Keratinocyte (primary cell): ENCODE data around the gene RASGEF1C. TPM values are rescaled to one million over a fixed set of nuclear protein-coding genes. Genes with fewer than 3 reads are reported as not detected.

Experiments
- DNase-seq: peaks from one replicate; pipeline ENCODE4 v3.0.0-alpha.2; 2011; ENCODE audit warnings: low read depth, missing footprints, low spot score
- FAIRE-seq: peaks from 2 replicates; lab custom pipeline; 2011; peaks lifted over from hg19 to GRCh38; lab: Jason Lieb, UNC
- H2AFZ ChIP-seq: 2 replicates; pipeline ENCODE4 v1.6.0; 2012; ENCODE audit warnings: low read length, control low read depth, inconsistent platforms; ENCODE audit not compliant: control insufficient read depth
- H3K27ac ChIP-seq: 2 replicates; pipeline ENCODE4 v1.5.1; 2011; ENCODE audit warnings: low read length; ENCODE audit not compliant: control insufficient read depth, insufficient read depth
- H3K27me3 ChIP-seq: 3 replicates; pipeline ENCODE4 v1.6.0; 2011; ENCODE audit warnings: low read length; ENCODE audit not compliant: control insufficient read depth, insufficient read depth; ENCODE audit errors: extremely low read depth
- H3K36me3 ChIP-seq, 2 experiments: 2 replicates in 1 of 2; 3 replicates in 1 of 2; pipeline ENCODE4 v1.5.1; 2011; ENCODE audit warnings: low read length in 2 of 2, mild to moderate bottlenecking in 1 of 2; ENCODE audit not compliant: control insufficient read depth in 2 of 2, insufficient read depth in 2 of 2; ENCODE audit errors: extremely low read depth in 1 of 2
- H3K4me1 ChIP-seq: 3 replicates; pipeline ENCODE4 v1.5.1; 2011; ENCODE audit warnings: low read length; ENCODE audit not compliant: control insufficient read depth, insufficient read depth; ENCODE audit errors: extremely low read depth
- H3K4me2 ChIP-seq: 3 replicates; pipeline ENCODE4 v1.6.0; 2011; ENCODE audit warnings: low read depth, low read length; ENCODE audit not compliant: control insufficient read depth, insufficient read depth; ENCODE audit errors: extremely low read depth
- H3K4me3 ChIP-seq, 3 experiments: fragments of 200-600 bp in 1 of 3; sonication (generic) in 1 of 3; 2 replicates in 2 of 3; 3 replicates in 1 of 3; pipeline ENCODE4 v1.5.1; 2011 to 2016; ENCODE audit warnings: low read length in 3 of 3, mild to moderate bottlenecking in 3 of 3, control low read depth in 2 of 3, inconsistent platforms in 1 of 3, low read depth in 1 of 3, mixed read lengths in 1 of 3, mixed run types in 1 of 3, moderate library complexity in 1 of 3; ENCODE audit not compliant: control insufficient read depth in 2 of 3, insufficient read depth in 2 of 3; ENCODE audit errors: extremely low read depth in 1 of 3
- H3K79me2 ChIP-seq: 2 replicates; pipeline ENCODE4 v1.6.0; 2012; ENCODE audit warnings: low read length; ENCODE audit not compliant: control insufficient read depth, insufficient read depth
- H3K9ac ChIP-seq: 3 replicates; pipeline ENCODE4 v1.6.0; 2011; ENCODE audit warnings: low read length; ENCODE audit not compliant: control insufficient read depth, insufficient read depth; ENCODE audit errors: extremely low read depth
- H3K9me1 ChIP-seq: 3 replicates; pipeline ENCODE4 v1.6.0; 2011; ENCODE audit warnings: low read length; ENCODE audit not compliant: control insufficient read depth, insufficient read depth; ENCODE audit errors: extremely low read depth
- H3K9me3 ChIP-seq: 2 replicates; pipeline ENCODE4 v1.5.1; 2012; ENCODE audit warnings: low read depth, low read length; ENCODE audit not compliant: control insufficient read depth
- H4K20me1 ChIP-seq: 3 replicates; pipeline ENCODE4 v1.6.0; 2011; ENCODE audit warnings: low read length; ENCODE audit not compliant: control insufficient read depth, insufficient read depth; ENCODE audit errors: extremely low read depth
- EZH2 ChIP-seq: IDR thresholded peaks from one replicate; pipeline ENCODE4 v1.6.1; 2012; ENCODE audit warnings: inconsistent platforms, mild to moderate bottlenecking, low read length, moderate library complexity
- dilution Hi-C: fragments of 300-500 bp; cut with MboI; formaldehyde crosslinking; loops from one replicate; pipeline ENCODE4 v1.7.0; 2020; ENCODE audit warnings: low sequenced_read_pairs; ENCODE audit not compliant: extremely low pct_ligation_motif_present
- polyA plus RNA-seq, 5 experiments: library from polyadenylated mRNA; depleted of rRNA in 3 of 5; stranded (reverse) in 3 of 5; stranded (forward) in 1 of 5; unstranded in 1 of 5; fragments of >200 nt; gene quantifications; 1 replicate in 1 of 5; 2 replicates in 3 of 5; 3 replicates in 1 of 5; pipeline versions ENCODE4 v1.2.1 to v1.2.3, GENCODE V29; 2011 to 2012; ENCODE audit warnings: missing spikeins in 2 of 5, low read depth in 1 of 5, low replicate concordance in 1 of 5
- TF ChIP-seq, protein P1 (sequence below), 3 experiments: IDR thresholded peaks in 1 of 3; conservative IDR thresholded peaks in 1 of 3; optimal IDR thresholded peaks in 1 of 3; 2 replicates in 2 of 3; 3 replicates in 1 of 3; pipeline versions ENCODE3 to v1.5.1; 2011; ENCODE audit warnings: low read length in 3 of 3, mild to moderate bottlenecking in 3 of 3, moderate library complexity in 2 of 3, control low read depth in 1 of 3, inconsistent platforms in 1 of 3; ENCODE audit not compliant: insufficient read depth in 2 of 3; ENCODE audit errors: extremely low read depth in 1 of 3

Gene RASGEF1C
- polyA plus RNA-seq, 1 donor (not counting 4 experiments of a cell fraction or from before 2014, with no cell fraction given): not detected

DNA sequence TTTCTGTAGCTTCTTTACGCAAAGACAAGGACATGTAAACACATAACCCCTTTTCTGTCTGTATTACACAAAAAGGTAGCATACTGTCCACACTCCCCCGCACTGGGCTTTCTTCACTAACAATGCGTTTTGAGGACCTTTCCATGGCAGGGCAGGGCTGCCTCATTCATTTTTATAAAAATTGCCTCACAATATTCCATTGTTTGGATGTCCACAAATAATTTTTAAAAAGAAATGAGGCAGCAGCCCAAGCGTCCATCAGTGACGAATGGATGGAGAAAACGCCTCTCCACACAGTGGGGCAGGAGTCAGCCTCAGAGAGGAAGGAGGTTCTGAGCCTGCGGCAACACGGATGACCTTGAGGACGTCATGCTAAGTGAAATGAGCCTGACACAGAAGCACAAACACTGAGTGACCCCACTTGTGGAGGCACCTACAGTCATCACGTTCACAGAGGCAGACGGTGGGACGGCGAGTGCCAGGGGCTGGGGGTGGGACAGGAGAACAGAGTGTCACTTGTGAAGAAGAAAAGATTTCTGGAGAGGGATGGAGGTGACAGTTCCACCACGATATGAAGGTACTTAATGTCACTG lies 67.8 kb downstream of the RASGEF1C start:
- H3K36me3 ChIP-seq: no peaks in the 10 kb centered on the region

DNA sequence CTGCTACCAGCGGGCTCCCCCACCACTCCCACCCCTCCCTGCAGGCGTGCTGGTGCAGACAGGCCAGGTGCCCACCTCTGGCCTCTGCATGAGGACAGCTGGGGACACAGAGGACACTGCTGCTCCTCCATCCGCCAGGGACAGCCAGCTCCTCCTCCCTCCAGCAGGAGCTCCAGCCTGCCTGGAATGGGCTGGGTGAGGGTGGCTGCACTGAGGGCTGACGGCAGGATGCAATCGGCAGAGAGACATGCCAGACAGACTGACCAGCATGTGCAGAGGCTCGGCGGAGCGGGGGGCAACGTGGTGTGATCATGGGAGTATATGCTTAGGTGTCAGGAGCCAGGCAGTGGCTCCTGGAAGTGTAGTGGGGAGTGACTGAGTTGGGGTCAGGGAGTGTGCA lies 68.4 kb downstream of the RASGEF1C start:
- H3K9me1 ChIP-seq: no peaks in the 10 kb centered on the region
- FAIRE-seq: no peak
- H2AFZ ChIP-seq: no peak overlapping the region
- no peaks in the 10 kb centered on the region for H3K4me1 ChIP-seq
- dilution Hi-C loops: no loop called here
- no peak overlapping the region for H3K27ac ChIP-seq
- H3K9ac ChIP-seq: no peak overlapping the region
- DNase-seq: no peak
- H3K4me3 ChIP-seq: no peak overlapping the region
- no peaks in the 10 kb centered on the region for H3K79me2 ChIP-seq
- no peaks in the 10 kb centered on the region for H3K36me3 ChIP-seq
- H4K20me1 ChIP-seq: no peaks in the 10 kb centered on the region
- no peak overlapping the region for H3K4me2 ChIP-seq
- H3K9me3 ChIP-seq: no peaks in the 10 kb centered on the region
- TF ChIP-seq EZH2: no peak
- TF ChIP-seq, protein P1, sequence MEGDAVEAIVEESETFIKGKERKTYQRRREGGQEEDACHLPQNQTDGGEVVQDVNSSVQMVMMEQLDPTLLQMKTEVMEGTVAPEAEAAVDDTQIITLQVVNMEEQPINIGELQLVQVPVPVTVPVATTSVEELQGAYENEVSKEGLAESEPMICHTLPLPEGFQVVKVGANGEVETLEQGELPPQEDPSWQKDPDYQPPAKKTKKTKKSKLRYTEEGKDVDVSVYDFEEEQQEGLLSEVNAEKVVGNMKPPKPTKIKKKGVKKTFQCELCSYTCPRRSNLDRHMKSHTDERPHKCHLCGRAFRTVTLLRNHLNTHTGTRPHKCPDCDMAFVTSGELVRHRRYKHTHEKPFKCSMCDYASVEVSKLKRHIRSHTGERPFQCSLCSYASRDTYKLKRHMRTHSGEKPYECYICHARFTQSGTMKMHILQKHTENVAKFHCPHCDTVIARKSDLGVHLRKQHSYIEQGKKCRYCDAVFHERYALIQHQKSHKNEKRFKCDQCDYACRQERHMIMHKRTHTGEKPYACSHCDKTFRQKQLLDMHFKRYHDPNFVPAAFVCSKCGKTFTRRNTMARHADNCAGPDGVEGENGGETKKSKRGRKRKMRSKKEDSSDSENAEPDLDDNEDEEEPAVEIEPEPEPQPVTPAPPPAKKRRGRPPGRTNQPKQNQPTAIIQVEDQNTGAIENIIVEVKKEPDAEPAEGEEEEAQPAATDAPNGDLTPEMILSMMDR (optimal IDR thresholded peaks at IDR 0.05 in 1 of 3, IDR thresholded peaks at IDR 0.05 in 1 of 3, conservative IDR thresholded peaks at IDR 0.05 in 1 of 3; ENCODE audit: extremely low read depth in 1 of 3, insufficient read depth in 2 of 3, low read length in 3 of 3): no peak
- no peaks in the 10 kb centered on the region for H3K27me3 ChIP-seq

More for the DNA sequence above, 67.8 kb downstream of the RASGEF1C start:
- no peak overlapping the region for H3K4me2 ChIP-seq
- no peak overlapping the region for H3K27ac ChIP-seq
- DNase-seq: no peak
- FAIRE-seq: no peak
- H3K9me1 ChIP-seq: no peaks in the 10 kb centered on the region
- H3K4me1 ChIP-seq: no peaks in the 10 kb centered on the region
- dilution Hi-C loops: no loop called here
- H3K9me3 ChIP-seq: no peaks in the 10 kb centered on the region
- H2AFZ ChIP-seq: no peak overlapping the region
- no peak overlapping the region for H3K4me3 ChIP-seq
- no peaks in the 10 kb centered on the region for H3K27me3 ChIP-seq
- H3K79me2 ChIP-seq: no peaks in the 10 kb centered on the region
- H3K9ac ChIP-seq: no peak overlapping the region
- no peaks in the 10 kb centered on the region for H4K20me1 ChIP-seq
- TF ChIP-seq EZH2: no peak
- TF ChIP-seq, protein P1 (optimal IDR thresholded peaks at IDR 0.05 in 1 of 3, IDR thresholded peaks at IDR 0.05 in 1 of 3, conservative IDR thresholded peaks at IDR 0.05 in 1 of 3; ENCODE audit: extremely low read depth in 1 of 3, insufficient read depth in 2 of 3, low read length in 3 of 3): no peak
